GM23248 (cell line): ENCODE data around the gene BCL7A.

Experiments
- EZH2 ChIP-seq: fragments of 200-600 bp; sonication (generic); IDR thresholded peaks from 2 replicates; pipeline ENCODE4 v1.6.1; 2018; ENCODE audit warnings: antibody characterized with exemption, mild to moderate bottlenecking; ENCODE audit not compliant: insufficient read depth, poor library complexity, severe bottlenecking
- EZH2phosphoT487 ChIP-seq: fragments of 200-600 bp; sonication (generic); IDR thresholded peaks from 2 replicates; pipeline ENCODE4 v1.6.1; 2018; ENCODE audit warnings: antibody characterized with exemption, moderate library complexity, mild to moderate bottlenecking, low read depth; ENCODE audit not compliant: insufficient read depth

GRCh38 chr12:122087431-122088178 lies 65.9 kb downstream of the BCL7A start:
- TF ChIP-seq EZH2, result no peak
- TF ChIP-seq EZH2phosphoT487, result no peak
